ENCODE results near the gene SLC38A1.
"Not testable (repeated sequence)": the region's sequence is repeated elsewhere in the genome, so short reads cannot be mapped to it uniquely, and the experiment has no call there.

SLC38A1 gene

DNA sequence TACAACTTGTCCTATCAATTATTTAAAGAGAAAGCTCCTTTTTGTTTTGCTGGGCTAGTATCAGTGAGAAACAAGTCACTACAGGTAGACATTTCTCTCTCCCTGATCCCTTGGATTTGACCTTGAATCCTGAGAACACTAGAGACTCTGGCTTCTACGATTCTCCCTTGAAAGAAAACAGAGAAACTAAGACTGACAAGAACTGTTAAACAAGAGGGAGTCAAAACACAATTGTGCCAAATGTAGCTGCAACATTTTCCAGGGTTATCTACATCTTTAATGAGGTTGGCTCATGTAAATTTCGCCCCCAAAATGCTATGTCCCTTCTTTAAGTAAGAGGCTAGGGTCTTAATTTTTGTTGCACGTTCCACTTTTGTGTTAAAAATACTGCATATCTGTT is 62.4 kb downstream of the SLC38A1 start:
- DNase-seq (ENCODE audit: low read depth): no peak

DNA sequence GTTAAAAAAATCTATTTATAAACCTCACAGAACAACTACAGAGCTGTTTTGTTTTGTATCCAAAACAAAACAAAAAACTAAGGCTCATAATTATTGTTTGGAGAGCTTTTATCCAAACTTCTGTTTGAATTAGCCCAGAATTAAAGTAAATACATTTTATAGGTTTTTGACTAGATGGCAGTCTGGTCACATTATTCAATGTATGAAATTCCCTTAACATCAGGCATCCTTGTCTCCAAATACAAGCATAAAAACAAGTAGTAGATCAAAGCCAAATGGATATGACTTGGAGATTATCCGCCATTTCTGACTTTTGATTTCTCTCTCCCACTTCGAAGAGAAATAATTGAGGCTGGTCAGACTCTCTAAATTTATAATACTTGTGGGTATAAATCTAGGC is 63.5 kb downstream of the SLC38A1 start:
- no peak for DNase-seq (ENCODE audit: low read depth)

DNA sequence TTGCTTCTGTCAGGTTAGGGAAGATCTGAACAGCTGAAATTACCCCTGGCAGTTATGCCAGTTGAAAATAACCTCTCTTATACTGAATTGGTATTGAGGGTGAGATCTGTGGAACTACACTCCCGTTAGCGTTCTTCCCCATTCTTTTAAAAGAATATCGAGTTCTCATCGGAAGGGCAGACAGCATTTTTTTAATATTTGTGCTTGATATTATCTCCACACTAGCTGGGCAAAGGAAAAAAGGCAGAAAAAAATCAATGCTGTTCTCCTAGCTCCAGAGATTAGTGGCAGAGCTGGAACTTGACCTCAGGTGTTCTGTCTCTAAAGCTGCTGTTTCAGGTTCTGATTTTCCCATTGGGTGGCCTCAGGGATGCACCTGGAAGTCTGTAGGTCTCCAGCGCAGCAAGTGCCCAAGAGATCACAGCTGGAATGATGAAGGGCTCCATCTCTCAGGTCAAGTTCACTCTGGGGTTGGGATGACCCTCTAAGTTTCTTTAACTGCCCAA is 67.5 kb downstream of the SLC38A1 start:
- no peak for DNase-seq (ENCODE audit: low read depth)

DNA sequence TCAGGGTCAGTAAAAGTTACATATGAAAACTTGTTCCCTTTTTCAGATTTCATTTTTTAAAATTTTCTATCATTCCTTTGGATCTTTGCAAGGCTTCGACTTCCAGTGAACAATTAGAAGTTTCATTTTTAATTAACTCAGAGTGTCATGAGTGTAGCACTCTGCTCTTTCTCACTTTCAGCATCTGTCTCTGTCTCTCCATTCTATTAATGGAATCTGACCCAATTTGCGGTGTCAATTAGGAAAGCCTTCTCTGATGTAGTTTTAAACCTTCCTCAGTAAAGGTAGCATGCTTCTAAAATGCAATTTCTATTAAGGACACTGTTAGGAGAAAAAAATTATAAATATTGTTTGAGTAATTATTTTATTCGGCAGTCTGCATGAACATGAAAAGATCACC is 68.3 kb downstream of the SLC38A1 start:
- no peak for DNase-seq (ENCODE audit: low read depth)

DNA sequence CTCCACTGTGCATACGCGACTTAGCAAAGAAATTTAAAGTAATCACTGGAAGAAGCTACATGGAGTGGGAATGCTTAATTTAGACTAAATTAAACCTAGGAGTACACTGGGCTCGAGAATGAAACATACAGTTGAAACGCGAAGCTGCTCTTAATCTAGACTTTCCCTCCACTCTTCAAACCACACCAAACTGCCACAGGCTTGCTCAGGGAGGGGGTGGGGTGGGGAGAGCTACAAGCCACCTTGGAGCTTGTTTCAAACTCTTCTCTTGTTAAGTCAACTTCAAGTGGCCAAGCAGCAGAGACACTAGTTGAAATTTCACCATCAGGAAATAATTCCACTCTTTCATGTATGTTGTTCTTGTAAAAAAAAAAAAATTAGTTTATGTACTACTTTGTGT is 69.9 kb downstream of the SLC38A1 start:
- DNase-seq (ENCODE audit: low read depth): no peak

DNA sequence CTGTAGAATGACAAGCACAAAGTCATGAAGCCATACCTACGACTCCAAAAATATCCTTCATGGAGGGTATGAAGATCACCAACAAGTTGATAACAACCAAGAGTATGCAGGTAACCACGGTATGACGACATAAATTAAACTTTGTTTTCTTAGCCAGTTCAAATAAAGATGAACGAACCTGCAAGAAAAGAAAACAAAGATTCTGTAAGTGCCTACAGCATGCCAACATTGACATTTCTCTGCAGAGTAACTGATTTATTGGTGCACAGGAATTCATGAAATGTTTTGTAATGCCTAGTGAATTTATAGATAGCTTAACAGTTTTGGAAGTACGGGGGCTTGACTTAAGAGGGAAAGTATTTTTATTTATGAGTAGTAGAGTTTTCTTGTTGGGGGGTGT is 71.0 kb downstream of the SLC38A1 start:
- no peak for DNase-seq (ENCODE audit: low read depth)

DNA sequence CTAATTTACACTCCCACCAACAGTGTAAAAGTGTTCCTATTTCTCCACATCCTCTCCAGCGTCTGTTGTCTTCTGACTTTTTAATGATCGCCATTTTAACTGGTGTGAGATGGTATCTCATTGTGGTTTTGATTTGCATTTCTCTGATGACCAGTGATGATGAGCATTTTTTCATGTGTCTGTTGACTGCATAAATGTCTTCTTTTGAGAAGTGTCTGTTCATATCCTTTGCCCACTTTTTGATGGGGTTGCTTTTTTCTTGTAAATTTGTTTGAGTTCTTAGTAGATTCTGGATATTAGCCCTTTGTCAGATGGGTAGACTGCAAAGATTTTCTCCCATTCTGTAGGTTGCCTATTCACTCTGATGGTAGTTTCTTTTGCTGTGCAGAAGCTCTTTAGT is 78.3 kb downstream of the SLC38A1 start:
- DNase-seq (ENCODE audit: low read depth): not testable (repeated sequence)

DNA sequence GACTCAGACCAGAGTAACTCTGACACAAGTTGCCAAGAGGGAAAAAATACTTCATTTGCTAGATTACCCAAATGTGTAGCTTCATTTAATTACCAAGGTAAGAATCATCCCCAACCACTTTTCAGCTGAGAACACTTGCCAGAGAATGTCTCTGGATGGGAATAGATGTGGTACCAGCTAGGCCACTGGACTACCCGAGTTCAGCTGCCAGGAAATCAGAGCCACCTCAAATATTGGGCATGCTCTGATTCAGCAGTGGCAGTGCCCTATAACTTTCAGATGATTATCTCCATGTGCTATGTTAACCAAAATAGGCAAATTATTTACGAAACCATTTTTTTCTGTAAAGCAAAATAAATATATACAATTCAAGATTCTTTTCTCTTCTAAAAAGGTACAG is 80.7 kb downstream of the SLC38A1 start:
- no peak for DNase-seq (ENCODE audit: low read depth)

DNA sequence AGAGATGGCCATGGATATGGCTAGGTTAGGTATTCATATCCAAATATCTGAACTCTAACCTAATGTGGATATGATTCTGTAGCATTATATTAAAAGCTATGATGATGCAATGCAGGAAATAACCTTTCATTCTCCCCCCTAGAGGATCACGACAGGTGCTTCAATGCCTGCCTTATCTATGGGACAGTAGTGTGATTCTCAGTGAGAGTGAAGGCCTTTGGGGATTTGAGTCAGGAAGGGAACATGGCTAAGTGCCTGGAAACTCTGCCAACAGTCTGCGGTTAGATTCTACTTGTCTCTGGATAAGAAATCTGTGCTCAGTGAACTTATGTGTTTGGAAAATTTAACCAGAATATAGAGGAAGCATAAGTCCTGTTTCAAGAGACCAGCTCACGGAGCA is 81.8 kb downstream of the SLC38A1 start:
- DNase-seq (ENCODE audit: low read depth): no peak

DNA sequence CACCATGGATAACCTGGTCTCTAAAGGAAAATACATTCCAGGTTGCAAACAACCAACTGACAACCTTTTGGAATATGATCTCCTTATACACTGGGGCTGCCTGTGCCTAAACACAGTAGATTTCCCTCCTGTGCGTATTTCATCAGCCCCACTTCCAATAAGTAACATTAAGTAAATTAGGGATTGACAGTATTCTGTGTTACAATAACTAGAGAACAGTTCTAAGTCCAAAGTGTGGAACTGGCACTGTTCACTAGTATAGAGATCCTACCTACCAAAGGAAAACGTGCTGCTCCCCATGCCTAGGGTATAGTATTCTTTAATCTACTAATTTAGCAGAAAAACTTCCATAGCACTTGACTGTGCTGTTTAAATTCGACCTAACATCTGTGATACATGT is 82.8 kb downstream of the SLC38A1 start:
- DNase-seq (ENCODE audit: low read depth): no peak

DNA sequence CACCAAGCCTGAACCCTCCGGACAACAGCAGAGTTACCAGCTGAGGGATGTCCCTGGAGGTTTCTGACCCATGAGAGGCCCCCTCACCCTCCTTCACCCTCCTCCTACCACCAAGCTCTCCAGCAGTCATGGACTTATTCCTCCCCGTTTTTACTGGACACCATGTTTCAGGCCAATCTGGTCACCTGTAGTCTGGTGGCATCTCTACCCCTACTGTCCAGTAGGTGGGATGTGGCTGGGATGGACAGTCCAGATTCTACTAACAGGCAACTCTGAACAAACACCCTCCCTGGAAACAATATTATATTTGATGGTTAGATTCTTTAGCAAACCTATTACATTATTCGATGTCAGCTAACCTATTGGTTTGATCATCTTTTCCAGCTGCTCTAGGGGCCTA is 83.2 kb downstream of the SLC38A1 start:
- no peak for DNase-seq (ENCODE audit: low read depth)

DNA sequence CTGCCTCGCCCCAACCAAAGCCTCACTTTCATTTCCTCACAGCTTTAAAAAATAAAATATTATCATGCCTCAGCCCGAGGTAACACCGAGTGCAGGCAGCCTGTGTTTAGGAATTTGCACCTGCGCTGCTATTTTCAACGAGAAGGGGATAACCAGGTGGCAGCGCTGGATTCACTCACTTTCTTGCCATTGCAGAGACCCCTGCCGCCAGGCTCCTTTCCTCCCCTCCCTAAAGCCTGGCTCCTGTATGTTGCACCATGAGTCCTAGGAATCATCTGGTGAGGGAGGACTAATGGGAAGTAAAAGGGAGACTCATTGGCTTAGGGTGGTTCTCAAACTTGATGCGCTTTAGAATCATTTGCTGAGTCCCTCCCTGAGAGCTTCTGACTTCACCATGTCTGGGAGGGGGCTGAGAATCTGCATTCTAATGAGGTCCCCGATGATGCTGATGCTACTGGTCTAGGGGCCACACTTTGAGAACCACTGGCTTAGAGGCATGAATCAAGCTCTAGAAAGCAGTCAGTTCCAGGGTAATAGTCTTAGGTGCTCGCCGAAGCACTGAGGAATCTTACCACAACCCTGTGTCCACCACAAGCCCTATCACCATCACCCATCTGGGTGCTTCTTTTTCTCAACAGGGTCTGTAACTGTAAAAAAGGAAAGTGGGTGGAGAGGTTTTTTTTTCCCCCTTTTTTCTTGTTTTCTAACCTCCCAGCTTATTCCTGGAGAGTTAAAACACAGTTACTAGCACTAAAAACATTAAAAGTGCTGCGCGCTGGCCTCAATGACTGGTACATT is 83.8 kb downstream of the SLC38A1 start:
- no peak for DNase-seq (ENCODE audit: low read depth)

DNA sequence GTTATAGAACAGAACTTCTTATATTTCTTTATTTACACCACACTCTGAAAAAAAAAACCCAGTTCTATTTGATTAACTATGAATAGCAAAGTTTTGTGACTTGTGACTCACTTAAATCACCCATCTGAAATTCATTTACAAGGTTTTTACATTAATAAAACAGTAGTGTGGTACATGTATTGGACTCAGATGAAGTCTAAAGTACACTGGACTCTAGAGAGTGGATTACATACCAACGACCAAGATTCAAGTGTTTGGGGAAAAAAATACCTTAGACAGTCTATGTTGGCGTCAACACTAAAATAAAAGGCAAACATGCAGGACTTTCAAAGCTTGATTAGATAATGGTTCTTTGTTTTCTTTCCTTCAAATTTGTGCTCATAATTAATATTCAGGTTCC is 85.7 kb downstream of the SLC38A1 start:
- DNase-seq (ENCODE audit: low read depth): no peak

DNA sequence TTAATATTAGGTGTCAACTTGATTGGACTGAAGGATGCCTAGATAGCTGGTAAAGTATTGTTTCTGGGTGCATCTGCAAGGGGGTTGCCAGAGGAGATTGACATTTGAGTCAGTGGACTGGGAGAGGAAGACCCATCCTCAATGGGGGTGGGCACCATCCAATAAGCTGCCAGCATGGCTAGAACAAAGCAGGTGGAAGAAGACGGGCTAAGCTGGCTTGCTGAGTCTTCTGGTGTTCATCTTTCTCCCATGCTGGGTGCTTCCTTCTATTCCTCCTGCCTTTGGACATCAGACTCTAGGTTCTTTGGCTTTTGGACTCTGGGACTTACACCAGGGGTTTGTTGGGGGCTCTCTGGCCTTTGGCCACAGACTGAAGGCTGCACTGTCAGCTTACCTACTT is 87.4 kb downstream of the SLC38A1 start:
- no peak for DNase-seq (ENCODE audit: low read depth)

DNA sequence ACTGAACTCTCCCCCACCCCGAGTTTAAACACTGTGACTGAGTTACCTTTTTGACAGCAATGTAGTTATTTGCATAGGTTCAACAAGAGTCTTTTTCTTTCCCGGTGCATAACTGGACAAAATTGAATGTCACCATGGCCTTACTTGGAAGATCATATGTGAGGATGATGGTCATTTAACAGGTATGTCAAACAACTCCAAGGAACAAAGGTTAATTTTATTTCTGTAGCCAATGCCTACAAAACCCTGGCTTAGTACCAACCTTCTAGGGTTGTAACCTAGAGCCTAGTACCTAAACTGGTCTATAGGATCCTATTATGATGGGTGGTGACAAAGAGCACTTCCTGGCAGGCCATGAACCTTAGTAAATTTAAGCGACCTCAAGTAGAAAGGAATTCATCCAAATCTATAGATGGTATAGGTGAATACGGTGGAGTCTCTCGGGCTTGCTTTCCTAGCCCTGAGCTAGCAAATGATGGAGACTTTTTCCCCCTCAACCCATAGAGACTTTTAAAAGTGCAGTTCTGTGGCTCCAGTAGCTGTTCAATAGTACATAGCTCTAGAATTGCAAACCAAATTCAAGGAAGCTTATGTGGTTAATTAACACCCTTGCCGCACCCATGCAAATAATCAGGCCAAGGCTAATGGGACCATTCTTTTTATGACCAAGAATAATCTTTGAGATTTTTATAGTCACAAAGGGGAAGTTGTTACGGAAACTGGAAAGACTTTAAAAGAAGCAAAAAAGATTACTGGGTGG is 89.0 kb downstream of the SLC38A1 start:
- no peak for DNase-seq (ENCODE audit: low read depth)

DNA sequence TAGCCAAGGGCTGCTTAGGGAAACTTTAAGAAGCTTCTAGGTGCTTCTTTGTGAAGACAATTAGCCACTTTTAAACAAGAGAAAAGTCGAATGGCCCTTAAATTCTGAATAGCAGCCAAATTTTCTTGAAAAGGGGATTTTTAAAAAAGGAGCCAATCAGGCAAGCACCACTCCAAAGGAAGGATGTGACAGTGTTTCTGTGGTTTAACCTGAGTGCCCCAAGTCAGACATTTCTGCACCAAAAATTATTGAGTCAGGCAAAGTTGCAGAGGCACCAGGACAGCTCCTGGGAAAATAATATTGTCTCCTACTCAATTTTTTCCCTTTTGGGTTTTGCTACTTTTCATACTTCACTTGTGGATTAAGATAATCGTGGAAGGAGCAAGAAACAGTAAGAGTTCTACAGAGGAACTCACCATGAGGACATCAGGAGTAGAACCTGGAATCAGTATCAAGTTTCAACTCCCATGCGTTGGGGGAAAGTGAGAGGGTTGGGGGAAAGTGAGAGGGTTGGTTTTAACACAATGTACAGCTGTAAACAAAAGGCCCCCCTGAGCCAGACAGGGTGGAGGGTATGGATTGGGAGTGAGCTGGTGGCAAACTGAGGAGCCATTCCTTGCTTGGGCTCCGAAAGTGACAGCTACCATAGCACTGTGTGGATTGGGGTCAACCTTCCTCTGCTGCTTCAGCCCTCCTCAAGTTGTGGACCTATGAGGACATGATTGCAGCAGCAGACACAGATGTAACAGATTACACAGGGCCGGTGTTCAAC is 90.8 kb downstream of the SLC38A1 start:
- no peak for DNase-seq (ENCODE audit: low read depth)

DNA sequence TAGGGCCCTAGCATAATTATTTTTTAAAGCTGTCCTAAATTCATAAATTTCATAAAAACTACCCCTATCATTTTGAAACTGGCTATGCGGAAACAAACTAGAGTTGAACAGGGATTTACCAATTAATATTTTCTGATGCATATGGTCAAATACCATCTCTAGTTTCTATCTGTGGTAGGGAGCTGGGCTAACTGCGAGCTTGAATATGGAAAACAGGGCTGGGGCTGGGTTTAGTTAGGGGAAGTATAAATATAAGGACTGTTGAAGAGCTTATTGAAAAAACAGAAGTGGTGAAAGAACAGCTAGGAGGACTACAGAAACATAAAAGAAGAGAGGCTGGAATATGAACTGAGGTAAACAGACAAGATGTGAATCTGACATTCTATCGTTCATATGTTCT is 91.8 kb downstream of the SLC38A1 start:
- DNase-seq (ENCODE audit: low read depth): no peak

DNA sequence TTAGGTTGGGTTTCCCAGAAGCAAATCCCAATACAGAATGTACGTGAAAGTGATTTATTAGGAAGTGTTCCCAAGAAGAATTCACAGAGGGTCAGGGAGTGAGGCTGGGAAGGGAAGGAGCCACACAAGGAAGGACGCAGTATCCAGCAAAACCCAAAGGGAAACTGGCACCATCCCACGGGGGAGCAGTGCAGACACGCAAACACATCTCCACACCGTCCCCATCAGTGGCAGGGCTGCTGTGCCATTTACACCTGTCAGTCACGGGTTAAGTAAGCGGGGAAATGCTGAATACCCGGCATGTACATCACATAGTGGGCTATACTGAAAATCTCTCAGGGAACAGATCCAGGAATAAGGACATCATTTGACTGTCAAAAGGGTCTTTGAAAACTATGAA is 93.9 kb downstream of the SLC38A1 start:
- no peak for DNase-seq (ENCODE audit: low read depth)

DNA sequence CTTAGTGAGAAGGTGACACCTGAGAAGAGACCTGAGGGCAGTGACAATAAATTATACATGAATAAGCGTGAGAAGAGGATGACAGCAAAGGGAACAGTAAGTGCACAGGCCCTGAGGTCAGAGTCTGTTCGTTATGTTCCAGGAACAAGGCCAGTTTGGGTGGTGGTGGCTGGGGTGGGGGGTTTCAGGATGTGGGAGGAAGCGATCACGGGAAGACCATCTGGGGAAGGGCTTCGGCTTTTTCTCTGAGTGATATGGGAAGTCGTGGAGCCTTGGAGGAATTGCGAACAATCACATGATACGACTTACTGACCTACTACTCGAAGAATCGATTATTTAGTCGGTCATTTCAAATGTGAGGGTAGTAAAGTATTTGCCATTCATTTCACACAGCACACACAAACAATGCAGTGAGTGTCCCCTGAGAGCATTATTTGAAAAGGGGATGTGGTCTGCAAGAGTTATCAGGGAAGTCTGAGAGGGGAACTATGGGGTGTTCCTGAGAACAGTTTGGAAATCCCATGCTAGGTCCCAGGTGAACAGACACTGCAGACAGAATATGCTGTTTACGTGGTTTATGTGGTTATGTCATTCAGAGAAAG is 94.7 kb downstream of the SLC38A1 start:
- DNase-seq (ENCODE audit: low read depth): no peak

DNA sequence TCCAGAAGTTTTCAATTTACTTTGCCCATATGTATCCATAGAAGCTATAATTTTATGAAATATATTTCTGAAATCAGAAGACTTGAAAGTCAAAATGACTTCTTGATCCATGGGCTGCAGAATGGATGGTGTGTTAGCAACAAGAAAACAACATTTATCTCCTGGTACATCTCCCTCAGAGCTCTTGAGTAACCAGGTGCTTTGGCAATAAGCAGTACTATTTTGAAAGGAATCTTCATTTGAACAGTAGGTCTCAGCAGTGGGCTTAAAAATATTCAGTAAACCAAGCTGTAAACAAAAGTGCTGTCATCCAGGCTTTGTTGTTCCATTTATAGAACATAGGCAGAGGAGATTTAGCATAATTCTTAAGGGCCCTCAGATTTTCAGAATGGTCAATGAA is 100.4 kb downstream of the SLC38A1 start:
- DNase-seq (ENCODE audit: low read depth): no peak

DNA sequence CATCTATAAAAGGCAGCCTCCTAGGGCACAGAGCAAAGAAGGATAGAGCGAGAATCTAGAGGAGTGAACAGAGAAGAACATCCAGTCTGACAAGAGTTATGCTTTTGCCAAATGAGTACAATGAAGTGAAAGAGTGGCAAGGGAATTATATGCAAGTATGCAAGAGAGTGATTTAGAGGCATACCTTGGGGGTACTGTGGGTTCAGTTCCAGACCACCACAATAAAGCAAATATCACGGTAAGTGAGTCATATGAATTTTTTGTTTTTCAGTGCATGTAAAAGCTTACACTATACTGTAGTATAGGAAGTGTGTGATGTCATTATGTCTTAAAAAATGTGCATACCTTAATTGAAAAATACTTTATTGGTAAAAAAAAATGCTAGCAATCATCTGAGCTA is 101.4 kb downstream of the SLC38A1 start:
- no peak for DNase-seq (ENCODE audit: low read depth)

DNA sequence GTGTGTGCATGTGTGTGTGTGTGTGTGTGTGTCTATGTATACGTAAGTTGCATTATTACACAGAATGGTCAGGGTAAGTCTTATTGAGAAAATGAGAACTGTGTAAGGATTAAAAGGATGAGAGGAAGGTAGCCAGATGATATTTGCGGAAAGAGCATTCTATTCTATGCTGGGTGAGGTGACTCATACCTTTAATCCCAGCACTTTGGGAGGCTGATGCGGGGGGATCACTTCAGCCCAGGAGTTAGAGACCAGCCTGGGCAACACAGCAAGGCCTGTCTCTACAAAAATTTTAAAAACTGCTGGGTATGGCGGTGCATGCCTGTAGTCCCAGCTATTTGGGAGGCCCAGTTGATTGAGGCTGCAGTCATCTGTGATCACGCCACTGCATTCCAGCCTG is 103.7 kb downstream of the SLC38A1 start:
- DNase-seq (ENCODE audit: low read depth): no peak
